Dendritic cell treated with granulocyte-macrophage colony-stimulating factor and Interleukin-4, amounts not matched to agents 40 ng/mL and 50 ng/mL, for 4 days (primary cell): ENCODE measurements around the gene TDP2.

ENCODE experiments used
- H3K27ac Mint-ChIP-seq: one replicate; pipeline ENCODE4 v1.8.0; 2022; ENCODE audit warnings: mild to moderate bottlenecking, mixed read lengths
- H3K27me3 Mint-ChIP-seq: one replicate; pipeline ENCODE4 v1.8.0; 2022; ENCODE audit warnings: mild to moderate bottlenecking, mixed read lengths
- H3K36me3 Mint-ChIP-seq: one replicate; pipeline ENCODE4 v1.8.0; 2022; ENCODE audit warnings: low read depth, mixed read lengths
- H3K4me1 Mint-ChIP-seq: one replicate; pipeline ENCODE4 v1.8.0; 2022; ENCODE audit warnings: low read depth, mixed read lengths
- H3K4me3 Mint-ChIP-seq: one replicate; pipeline ENCODE4 v1.8.0; 2022; ENCODE audit warnings: mild to moderate bottlenecking, moderate library complexity, mixed read lengths
- H3K9me3 Mint-ChIP-seq: one replicate; pipeline ENCODE4 v1.8.0; 2022; ENCODE audit warnings: mixed read lengths
- intact Hi-C: fragments of 100-400 bp; cut with micrococcal nuclease; formaldehyde crosslinking; loops from one replicate; pipeline ENCODE4 v1.15.0; 2022

TDP2 gene

DNA sequence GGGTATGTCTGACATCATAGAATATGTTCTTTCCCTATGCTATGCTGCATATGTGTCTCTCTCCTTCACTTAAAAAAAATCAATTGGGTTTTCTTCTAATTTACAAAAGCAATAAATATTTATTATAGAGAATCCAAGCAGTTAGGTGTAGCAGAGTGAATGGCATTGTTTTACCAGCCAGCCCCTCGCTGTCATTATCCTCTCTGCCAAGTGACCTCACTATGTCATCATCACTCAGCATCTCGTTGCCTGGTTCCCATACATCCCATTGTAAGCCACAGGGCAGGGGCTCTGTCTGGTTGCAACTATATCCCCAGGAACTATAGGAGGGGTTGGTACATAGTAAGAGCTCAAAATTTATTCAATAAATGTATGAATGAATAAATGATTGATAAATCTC is 52.1 kb downstream of the TDP2 start:
- Mint-ChIP-seq H3K27me3 (peaks cover 5% of the 10 kb centered on the region), H3K27ac (no peak overlapping the region), H3K36me3 (no peaks in the 10 kb centered on the region), H3K4me3 (no peak overlapping the region), H3K9me3 (no peaks in the 10 kb centered on the region), H3K4me1 (no peaks in the 10 kb centered on the region)
- intact Hi-C loops: no loop called here

- Mint-ChIP-seq H3K36me3 (no peaks in the 10 kb centered on the region), H3K4me3 (no peak overlapping the region), H3K27me3 (peaks cover 5% of the 10 kb centered on the region), H3K27ac (no peak overlapping the region), H3K9me3 (no peaks in the 10 kb centered on the region), H3K4me1 (no peaks in the 10 kb centered on the region)
- intact Hi-C loops: no loop called here
Measured at GRCh38 chr6:24614043-24614420, 52.7 kb downstream of the TDP2 start.

DNA sequence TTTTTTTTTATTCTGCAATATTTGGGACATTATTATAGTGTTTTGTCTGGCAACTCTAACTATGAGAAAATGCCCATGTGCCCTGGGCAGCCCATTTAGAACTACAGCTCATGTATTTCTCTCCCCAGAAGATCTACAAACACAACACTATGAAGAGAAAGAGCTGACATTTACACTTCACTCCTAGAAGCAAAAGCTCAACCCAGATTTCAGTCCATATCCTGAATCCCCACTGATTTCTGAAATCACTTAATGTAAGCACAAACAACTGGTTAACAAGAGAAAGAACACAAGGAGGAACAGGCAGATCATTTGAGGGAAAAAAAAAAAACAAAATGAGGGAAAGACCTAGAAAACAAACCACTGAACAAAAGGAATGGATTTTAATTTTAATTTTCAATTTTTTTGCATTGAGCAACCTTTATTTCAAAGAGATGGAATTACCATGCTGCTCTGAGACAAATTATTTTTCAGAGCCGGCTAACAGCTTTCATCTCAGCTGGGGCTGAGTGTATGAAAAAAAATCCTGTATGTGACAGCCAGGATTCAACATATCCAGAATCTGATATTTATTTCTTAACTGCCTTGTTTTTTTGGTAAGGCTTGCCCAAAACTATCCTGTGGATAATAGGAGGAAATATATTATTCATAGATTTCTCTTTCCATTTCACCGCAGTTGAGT is 53.2 kb downstream of the TDP2 start:
- Mint-ChIP-seq H3K9me3 (no peaks in the 10 kb centered on the region), H3K27ac (no peak overlapping the region), H3K27me3 (peaks cover 5% of the 10 kb centered on the region), H3K36me3 (no peaks in the 10 kb centered on the region), H3K4me3 (no peak overlapping the region), H3K4me1 (no peaks in the 10 kb centered on the region)
- intact Hi-C loops: no loop called here

DNA sequence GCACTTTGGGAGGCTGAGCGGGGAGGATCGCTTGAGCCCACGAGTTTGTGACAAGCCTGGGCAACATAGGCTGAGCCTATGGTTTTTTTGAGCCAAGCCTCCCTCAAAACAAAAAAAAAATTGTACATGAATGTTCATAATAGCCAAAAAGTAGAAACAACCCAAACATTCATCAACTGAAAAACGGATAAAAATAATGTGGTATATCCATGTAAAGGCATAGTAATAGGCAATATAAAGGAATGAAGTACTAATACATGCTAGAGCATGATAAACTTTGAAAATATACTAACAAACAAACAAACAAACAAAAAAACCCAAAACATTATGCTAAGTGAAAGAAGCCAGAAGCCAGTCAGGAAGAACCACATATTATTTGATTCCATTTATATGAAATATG is 56.0 kb downstream of the TDP2 start:
- Mint-ChIP-seq H3K27ac (no peak overlapping the region), H3K4me1 (no peaks in the 10 kb centered on the region), H3K27me3 (peaks cover 5% of the 10 kb centered on the region), H3K36me3 (no peaks in the 10 kb centered on the region), H3K4me3 (no peak overlapping the region), H3K9me3 (no peaks in the 10 kb centered on the region)
- intact Hi-C loops: no loop called here

DNA sequence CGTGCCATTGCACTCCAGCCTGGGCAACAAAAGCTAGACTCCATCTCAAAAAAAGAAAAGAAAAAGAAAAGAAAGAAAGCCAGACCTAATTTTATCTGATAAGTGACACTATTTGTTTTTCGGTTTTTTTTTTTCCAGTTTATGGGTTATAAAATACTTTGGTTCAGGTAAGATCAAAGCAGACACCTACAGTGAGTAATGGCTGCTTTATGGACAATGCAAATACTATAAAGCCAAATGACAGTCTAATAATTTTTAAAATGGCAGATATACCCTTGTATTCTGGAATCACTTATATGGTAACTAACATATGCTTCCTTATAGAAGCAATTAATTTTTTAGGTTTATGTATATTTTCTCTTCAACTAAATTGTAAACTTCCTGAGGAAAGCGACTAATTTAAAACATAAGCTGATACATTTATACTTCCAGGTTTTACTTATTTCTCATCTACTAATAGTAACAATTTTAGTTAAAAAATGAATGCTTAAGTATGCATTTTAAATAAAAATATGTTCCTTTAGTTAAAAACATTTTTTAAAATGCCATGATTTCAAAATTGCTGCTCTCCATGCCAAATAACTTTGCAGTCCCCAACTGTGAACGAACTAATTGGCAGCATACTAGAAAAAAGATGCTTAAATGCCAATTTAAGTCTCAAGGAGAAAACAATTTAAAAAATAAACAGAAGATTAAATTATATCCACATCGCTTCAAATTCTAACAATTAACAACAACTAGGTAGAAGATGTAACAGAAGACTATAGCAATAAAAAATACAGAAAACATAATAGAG is 59.2 kb downstream of the TDP2 start:
- no peaks in the 10 kb centered on the region for H3K4me1 Mint-ChIP-seq
- H3K27me3 Mint-ChIP-seq: no peaks in the 10 kb centered on the region
- intact Hi-C loops: no loop called here
- H3K4me3 Mint-ChIP-seq: no peak overlapping the region
- H3K36me3 Mint-ChIP-seq: no peaks in the 10 kb centered on the region
- no peak overlapping the region for H3K27ac Mint-ChIP-seq
- H3K9me3 Mint-ChIP-seq: no peaks in the 10 kb centered on the region

DNA sequence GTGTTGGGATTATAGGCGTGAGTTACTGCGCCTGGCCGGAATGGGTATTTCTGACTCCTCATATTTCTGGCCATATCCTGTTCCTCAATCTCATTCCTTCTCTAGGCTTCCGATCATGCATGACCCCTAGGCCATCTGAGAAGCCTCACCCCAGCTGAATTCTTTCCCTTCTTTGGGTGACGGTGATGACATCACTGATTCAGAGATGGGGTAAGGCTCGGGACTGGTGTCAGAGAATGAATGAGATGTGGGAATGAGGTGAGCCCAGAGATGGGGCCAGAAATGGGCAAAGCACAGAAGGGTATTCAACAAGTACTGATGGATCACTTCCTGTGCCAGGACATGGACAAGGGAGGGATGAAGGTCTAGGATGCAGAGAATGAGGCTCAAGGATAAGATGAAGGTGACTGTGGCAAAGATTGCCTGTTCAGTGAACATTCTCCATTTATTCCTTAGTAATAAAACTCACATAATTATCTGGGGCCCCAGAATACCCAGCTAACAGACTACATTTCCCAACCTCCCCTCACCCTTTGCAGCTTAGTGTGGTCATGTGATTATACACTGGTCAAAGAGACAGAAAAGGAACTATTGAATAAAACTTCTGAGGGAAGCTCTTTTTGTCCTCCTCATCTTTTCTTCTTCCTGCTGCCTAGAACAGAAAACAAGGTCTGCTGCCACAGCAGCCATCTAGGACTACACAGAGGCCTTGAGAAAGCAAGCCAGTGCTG is 60.3 kb downstream of the TDP2 start:
- Mint-ChIP-seq H3K4me3 (no peak overlapping the region), H3K27me3 (no peaks in the 10 kb centered on the region), H3K27ac (no peak overlapping the region), H3K9me3 (no peaks in the 10 kb centered on the region), H3K4me1 (no peaks in the 10 kb centered on the region), H3K36me3 (no peaks in the 10 kb centered on the region)
- intact Hi-C loops: no loop called here

GRCh38 chr6:24603241-24603640 is 63.5 kb downstream of the TDP2 start:
- Mint-ChIP-seq H3K4me3 (no peak overlapping the region), H3K36me3 (no peaks in the 10 kb centered on the region), H3K4me1 (no peaks in the 10 kb centered on the region), H3K27ac (no peak overlapping the region), H3K9me3 (no peaks in the 10 kb centered on the region), H3K27me3 (no peaks in the 10 kb centered on the region)
- intact Hi-C loops: no loop called here

- H3K36me3 Mint-ChIP-seq: no peaks in the 10 kb centered on the region
- H3K4me3 Mint-ChIP-seq: no peak overlapping the region
- H3K27ac Mint-ChIP-seq: no peak overlapping the region
- H3K9me3 Mint-ChIP-seq: no peaks in the 10 kb centered on the region
- H3K4me1 Mint-ChIP-seq: no peaks in the 10 kb centered on the region
- intact Hi-C loops: no loop called here
- H3K27me3 Mint-ChIP-seq: no peaks in the 10 kb centered on the region
Measured at GRCh38 chr6:24600903-24601302, 65.8 kb downstream of the TDP2 start.
